ENCODE measurements around the gene AK9.

GRCh38 chr6:109515781-109516409 is 175.1 kb downstream of the AK9 start:
- no peak for TF ChIP-seq MAZ (IDR thresholded peaks at IDR 0.05; ENCODE audit: borderline replicate concordance, low read depth, low read length)
- no peak for TF ChIP-seq CTCF (IDR thresholded peaks at IDR 0.05)
- no peak for TF ChIP-seq CEBPB (IDR thresholded peaks at IDR 0.05)
- TF ChIP-seq, protein P1, sequence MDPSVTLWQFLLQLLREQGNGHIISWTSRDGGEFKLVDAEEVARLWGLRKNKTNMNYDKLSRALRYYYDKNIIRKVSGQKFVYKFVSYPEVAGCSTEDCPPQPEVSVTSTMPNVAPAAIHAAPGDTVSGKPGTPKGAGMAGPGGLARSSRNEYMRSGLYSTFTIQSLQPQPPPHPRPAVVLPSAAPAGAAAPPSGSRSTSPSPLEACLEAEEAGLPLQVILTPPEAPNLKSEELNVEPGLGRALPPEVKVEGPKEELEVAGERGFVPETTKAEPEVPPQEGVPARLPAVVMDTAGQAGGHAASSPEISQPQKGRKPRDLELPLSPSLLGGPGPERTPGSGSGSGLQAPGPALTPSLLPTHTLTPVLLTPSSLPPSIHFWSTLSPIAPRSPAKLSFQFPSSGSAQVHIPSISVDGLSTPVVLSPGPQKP (IDR thresholded peaks at IDR 0.05; ENCODE audit: low read depth, low read length): no peak
- TF ChIP-seq EP300 (IDR thresholded peaks at IDR 0.05): no peak
- TF ChIP-seq, protein P2, sequence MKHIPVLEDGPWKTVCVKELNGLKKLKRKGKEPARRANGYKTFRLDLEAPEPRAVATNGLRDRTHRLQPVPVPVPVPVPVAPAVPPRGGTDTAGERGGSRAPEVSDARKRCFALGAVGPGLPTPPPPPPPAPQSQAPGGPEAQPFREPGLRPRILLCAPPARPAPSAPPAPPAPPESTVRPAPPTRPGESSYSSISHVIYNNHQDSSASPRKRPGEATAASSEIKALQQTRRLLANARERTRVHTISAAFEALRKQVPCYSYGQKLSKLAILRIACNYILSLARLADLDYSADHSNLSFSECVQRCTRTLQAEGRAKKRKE (CRISPR knock-in tag; IDR thresholded peaks at IDR 0.05; ENCODE audit: low read depth): no peak
- TF ChIP-seq REST (IDR thresholded peaks at IDR 0.05): no peak
- no peak for TF ChIP-seq NPAS2 (CRISPR knock-in tag; IDR thresholded peaks at IDR 0.05; ENCODE audit: borderline replicate concordance)
- no peak for TF ChIP-seq MAFK (IDR thresholded peaks at IDR 0.05; ENCODE audit: partially characterized antibody)
- TF ChIP-seq, protein P3, sequence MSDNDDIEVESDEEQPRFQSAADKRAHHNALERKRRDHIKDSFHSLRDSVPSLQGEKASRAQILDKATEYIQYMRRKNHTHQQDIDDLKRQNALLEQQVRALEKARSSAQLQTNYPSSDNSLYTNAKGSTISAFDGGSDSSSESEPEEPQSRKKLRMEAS (IDR thresholded peaks at IDR 0.05): no peak
- TF ChIP-seq CBX2 (IDR thresholded peaks at IDR 0.05; ENCODE audit: borderline replicate concordance, low read depth): no peak
- no peak for TF ChIP-seq BCL3 (IDR thresholded peaks at IDR 0.05)

Measured in A549 (cell line).